CD4-positive, alpha-beta T cell treated with Interleukin-15 for 1 hour (primary cell): Measurements from ENCODE around the gene LIX1.
"Not testable (repeated sequence)": the region's sequence is repeated elsewhere in the genome, so short reads cannot be mapped to it uniquely, and the experiment has no call there.

Experiments used
- DNase-seq: peaks from one replicate; pipeline ENCODE4 v3.0.0-alpha.2; 2020

LIX1 gene

DNA sequence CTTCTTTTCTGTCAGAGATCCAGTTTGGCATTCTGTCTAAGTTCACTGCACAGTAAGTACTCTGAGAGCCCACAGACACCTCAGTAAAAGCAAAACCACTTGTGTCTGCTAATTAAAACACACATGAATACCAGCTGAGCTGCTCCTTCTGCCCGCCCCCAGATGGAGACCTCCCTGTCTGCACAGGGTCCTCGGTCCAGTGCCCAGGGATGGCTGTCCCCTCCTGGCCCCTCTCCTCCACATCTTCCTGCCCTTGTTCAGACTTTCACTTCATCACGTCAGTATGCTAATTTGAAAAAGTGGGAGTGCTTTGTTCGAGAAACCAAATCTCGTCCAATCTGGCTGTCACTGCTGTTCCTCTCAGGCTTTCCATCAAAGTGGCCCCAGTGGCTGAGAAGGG lies 43.5 kb downstream of the LIX1 start:
- DNase-seq: no peak

DNA sequence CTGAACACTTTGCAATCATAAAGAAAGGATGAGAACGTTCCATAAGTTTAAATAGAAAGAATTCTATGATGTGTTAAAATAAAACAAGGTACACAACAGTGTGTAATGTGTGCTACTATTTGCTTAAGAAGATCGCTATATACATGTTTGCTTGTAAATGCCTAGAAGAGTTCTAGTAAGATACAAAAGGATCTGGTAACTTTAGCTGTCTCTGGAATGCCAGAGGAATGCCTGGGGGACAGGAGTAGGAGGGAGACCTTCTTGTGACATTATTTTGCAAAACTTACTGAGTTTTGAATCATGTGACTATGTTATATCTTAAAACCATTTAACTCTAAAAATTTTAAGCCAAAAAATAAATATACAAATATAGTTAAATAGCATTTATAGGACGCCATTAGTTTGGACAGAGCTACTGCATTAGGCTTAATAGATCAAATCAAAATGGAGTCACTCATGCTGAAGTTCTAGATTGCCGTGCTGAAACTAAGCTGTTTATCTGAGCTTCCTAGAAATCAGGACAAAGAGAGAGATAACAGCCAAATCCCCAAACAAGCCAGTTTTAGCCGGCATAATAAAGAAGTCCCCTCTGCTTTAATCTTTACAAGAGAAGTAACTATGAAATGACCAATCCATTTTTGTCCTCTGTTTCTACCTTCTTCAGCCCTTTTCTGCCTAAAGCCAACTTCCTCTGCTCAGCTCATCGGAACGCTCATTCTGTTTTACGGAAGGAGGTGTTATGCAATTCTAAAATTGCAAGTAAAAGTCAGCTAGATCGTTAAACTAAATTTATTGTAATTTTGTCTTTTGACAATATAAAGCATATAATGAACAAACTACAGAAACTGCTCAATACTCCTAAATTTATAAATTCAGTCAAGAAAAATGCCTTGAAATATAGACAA lies 44.8 kb downstream of the LIX1 start:
- no peak for DNase-seq

DNA sequence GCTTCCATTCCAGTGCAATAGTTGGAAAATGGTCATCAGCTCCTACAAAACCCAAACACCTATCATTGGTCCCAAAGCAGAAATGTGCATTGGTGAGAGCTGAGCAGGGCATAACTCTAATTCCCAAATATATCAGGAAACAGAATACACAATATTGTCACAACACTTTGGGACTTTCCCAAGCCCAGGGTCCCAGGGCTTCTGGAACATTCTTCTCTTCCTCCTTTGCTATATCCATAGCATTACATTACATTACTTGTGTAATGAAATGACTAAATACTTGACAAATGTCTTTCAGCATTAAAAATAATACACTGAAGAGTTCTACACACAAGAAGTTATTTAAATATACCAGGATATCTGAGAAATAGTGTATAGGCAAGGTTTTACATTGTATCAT lies 45.6 kb downstream of the LIX1 start:
- DNase-seq: no peak

DNA sequence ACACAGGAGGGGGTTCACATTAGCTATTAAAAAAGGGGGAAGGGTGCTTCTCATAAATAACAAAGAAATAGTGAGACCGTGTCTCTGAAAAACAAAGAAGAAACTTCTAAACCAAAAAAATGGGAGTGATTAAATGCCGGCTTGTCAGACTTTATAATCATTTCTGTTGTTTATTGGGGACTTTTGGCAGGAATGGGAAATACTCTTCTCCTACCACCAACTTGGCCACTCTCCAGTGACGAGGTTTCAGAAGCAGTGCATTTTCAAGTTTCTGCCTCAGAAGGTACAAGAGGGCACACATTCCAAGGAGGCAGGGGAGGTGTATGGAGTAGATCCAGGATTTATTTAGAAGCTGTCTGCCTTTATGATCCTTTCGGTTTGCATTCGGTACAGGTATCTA lies 46.2 kb downstream of the LIX1 start:
- no peak for DNase-seq

DNA sequence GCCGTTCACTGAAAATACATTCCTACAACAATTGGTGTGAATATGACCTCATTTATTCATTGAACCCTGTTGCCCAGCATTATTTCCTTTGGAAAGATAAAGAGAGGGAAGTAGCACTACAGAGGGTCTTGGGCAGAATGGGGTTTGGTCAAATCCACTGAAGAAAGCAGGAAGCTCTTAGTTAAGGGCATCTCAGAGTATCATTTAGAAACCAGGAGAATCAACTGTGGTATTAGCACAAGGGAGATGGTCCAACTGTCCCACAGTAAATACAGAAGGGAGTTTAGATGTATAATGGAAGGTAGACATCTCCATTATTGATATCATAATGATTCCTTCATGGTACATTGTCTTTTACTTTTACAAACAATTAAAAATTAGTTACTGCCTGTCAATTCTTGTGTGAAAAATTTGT lies 47.1 kb downstream of the LIX1 start:
- no peak for DNase-seq

DNA sequence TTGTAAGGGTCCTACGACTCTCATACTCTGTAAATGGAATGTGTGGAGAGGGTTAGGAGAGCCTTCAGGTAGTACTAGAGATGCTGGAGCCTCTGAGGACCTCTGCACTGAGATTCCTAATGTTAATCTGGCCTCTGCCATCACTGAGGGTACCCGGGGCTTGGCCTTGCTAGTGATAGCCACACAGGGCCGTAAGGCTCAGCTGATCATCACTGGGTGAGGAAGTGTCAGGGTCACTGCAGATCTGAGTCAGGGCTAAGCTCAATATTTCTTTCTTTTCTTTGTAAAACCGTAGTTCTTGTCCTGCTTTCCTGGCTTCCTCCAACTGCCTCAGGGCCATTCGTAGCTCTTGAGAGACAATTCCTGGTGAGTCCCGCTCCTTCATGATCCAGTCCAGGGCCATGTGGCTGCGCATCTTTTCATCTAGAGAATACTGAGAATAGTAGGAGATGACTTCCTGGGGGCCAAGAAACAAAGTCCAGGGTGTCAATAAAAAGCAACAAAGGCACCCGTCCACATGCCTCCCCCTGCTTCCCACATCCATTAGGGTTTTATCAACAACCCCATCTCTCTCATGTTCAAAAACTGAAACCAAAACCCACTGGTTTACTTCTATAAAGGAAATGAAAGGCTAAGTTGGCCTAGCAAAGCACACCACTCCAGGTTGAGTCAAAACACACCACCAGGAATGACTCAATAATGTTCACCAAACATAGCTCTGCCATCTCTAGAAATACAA lies 47.7 kb downstream of the LIX1 start:
- no peak for DNase-seq

DNA sequence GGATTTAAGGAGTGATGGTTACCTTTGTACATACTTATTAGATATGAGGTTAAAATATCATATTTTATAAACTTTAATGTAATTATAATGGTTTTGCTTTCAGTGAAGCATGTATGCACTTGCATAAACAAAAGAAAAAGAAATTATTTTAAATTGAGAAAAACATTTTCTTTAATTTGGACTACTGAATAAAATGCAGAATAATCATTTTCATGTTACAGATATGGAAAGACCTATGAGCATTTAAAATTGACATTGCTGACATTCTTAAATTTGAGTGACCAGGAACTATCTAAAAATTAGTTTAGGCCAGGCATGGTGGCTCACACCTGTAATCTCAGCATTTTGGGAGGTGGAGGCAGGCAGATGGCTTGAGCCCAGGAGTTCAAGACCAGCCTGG lies 49.2 kb downstream of the LIX1 start:
- no peak for DNase-seq

DNA sequence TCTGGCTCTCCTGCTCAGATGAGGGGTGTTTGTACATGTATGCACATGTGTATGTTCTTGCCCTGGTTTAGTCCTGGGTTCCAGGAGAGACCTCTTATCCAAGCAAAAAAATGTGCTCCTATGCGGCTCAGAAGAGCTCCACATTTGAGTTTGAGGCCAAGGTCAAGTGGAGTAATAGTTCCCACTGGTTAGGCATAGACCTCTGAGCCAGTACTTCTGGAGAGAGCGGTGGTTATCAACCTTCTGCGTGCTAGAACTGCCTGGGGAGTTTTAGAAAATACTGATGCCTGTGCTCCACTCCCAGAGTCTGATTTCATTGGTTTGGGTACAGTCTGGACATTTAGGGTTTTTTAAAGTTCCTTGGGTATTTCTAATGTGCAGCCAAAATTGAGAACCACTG lies 51.5 kb downstream of the LIX1 start:
- DNase-seq: no peak

DNA sequence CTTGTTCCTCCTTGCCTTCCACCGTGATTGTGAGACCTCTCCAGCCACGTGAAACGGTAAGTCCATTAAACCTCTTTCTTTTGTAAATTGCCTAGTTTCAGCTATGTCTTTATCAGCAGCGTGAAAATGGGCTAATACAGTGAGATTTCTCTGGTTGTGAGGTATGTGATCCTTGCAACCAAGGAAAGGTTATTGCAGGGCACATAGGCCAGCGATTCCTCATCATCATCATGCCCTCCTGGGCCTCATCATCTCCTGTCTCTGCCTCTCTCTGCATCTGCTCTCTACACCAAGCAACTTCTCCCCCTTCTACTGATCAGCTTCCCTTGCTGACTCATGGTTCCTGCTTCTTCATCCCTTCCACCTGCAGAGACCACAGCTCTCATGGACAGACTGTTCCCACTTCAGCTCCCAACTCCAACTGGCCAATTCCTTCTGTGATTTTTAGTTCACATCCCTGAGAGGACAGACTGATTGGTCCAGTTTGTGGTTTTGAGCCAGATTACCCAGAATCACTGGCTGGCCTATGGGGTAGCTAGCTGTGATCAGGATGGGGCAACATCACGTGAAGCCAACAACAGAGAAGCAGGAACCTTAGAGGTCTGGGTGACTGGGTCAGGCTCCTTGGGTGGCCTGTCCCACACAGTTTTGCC lies 53.1 kb downstream of the LIX1 start:
- DNase-seq: no peak

DNA sequence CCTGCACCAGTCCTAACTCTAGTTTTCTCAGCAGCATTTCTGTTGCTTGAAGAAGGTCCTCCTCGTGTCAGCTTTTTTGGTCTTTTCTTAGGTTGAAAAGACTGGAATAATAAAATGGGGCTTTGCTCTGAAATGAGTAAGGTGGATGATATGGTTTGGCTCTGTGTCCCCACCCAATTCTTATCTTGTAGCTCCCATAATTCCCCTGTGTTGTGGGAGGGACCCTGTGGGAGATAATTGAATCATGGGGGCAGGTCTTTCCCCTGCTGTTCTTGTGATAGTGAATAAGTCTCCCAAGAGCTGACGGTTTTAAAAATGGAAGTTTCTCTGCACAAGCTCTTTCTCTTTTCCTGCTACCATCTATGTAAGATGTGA lies 53.6 kb downstream of the LIX1 start:
- DNase-seq: no peak

DNA sequence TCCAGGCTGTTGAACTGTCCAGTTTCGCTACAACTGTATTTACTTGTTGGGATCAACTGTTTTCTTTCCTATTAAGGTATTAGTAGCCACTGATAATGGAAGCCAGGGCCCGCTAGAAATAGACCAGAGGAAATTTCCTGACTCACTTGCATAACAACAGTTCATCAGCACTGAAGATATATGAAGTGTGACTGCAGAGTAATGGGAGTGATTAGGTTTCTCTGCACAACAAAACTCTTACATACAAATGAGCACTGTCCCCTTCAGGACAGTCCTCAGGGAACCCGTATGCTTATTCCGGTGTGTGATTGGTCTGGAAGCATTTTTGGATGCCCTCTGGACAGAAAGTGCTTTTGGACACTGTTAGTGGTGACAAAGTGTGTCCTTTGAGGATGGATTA lies 55.3 kb downstream of the LIX1 start:
- DNase-seq: no peak

DNA sequence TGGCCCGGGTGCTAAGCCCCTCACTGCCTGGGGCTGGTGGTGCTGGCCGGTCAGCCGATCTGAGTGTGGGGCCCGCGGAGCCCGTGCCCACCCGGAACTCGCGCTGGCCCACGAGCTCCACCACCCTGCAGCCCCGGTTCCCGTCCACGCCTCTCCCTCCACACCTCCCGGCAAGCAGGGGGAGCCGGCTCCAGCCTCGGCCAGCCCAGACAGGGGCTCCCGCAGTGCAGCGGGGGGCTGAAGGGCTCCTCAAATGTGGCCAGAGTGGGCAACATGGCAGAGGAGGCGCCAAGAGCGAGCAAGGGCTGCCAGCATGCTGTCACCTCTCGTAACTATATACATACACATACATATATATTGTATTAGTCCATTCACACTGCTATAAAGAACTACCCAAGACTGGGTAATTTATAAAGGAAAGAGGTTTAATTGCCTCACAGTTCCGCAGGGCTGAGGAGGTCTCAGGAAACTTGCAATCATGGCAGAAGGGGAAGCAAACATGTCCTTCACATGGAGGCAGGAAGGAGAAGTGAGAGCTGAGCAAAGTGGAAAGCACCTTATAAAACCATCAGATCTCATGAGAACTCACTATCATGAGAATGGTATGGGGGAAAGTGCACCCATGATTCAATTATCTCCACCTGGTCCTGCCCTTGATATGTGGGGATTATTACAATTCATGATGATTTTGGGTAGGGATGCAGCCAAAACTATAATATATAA lies 56.8 kb downstream of the LIX1 start:
- DNase-seq: peak; percentile 42

DNA sequence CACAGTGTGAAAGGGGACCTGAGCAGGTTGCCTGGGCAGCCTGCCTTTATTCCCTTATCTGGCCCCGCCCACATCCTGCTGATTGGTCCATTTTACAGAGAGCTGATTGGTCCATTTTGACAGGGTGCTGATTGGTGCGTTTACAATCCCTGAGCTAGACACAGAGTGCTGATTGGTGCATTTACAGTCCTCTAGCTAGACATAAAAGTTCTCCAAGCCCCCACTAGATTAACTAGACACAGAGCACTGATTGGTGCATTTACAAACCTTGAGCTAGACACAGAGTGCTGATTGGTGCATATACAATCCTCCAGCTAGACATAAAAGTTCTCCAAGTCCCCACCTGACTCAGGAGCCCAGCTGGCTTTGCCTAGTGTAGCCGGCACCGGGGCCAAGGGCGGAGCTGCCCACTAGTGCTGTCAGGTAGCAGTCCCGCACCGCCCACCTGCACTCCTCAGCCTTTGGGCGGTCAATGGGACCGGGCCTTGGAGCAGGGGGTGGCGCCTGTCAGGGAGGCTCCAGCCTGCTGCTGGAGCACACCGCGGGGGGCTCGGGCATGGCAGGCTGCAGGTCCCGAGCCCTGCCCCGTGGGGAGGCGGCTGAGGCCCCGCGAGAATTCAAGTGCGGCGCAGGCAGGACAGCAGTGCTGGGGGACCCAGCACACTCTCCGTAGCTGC lies 57.5 kb downstream of the LIX1 start:
- DNase-seq: not testable (repeated sequence)

DNA sequence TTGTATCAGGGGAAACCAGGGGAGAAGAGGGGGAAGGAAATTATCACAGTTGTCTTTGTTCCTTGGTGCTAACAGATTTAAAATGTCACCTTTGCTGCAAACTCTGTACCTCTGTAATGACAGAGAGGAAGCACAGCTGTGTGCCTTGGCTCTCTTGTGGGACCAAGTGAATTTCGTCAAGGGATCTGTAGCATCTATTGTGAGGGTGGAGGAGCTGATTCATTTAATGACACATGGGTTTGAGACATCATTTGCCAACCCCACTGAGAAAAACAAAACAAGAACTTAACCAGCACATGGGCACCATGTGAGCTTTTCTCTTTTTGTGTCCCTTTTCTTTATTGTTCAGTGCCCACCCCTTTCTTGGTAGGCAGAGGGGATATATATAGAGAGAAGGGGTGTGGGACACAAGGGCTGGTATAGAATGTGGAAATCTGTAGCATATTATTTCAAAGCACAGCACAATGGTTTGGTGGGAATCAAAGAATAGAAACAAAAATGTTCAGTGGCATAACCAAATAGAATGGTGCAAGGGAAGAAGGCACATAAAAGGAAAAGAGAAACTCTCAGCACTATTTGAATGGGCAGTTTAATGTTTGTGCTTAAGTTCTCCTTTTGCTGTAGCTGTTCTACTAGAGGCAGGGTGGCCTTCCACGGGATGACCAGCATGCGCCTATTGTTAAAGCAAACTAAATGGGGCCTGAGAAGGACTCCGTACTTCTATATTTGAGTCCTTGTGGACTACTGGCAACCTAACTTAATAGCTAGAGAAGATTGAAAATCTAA lies 63.3 kb downstream of the LIX1 start:
- no peak for DNase-seq

DNA sequence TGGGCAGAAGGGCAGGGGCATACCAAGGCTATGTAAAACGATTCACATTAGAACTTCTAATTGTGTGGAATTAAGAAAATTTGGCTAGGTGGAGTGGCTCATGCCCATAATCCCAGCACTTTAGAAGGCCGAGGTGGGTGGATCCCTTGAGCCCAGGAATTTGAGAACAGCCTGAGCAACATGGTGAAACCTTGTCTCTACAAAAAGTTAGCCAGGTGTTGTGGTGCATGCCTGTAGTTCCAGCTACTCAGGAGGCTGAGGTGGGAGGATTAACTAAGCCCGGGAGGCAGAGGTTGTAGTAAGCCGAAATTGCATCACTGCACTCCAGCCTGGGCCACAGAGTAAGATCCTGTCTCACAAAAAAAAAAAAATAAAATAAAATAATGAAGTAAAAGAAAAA lies 65.2 kb downstream of the LIX1 start:
- DNase-seq: no peak

DNA sequence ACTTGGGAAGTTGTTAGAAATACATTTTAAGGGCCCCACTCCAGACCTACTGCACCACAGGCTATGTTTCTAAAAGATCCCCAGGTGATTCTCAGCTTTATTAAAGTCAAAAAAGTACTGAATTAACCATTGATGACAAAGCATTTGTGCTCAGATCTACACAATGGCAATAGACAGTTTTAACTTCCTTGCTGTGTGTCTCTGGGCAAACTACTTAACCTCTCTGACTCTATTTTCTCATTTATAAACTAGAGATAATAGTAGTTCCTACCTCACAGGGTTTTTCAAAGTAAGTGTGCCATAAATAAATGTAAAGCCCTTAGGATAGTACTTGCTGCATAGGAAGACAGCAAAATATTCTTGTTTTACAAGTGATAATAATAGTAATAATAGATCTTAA lies 66.3 kb downstream of the LIX1 start:
- DNase-seq: no peak

DNA sequence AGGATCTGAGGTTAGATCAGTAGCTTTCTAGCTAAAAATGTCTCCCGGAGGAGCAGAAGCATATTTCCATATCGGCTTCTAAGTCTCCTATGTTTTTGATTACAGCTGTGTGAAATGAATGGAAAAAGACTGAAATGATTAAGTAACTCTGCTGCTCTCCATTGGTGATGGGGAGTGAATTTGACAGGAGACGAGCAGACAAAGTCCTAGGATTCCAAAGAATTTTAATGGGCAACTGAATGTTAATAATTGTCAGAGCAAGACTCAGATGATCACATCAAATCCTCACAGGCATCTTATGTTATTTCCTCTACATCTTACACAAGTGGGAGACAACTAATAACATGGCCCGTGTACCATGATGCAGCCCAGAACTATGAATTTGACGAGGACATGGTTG lies 66.8 kb downstream of the LIX1 start:
- DNase-seq: no peak

DNA sequence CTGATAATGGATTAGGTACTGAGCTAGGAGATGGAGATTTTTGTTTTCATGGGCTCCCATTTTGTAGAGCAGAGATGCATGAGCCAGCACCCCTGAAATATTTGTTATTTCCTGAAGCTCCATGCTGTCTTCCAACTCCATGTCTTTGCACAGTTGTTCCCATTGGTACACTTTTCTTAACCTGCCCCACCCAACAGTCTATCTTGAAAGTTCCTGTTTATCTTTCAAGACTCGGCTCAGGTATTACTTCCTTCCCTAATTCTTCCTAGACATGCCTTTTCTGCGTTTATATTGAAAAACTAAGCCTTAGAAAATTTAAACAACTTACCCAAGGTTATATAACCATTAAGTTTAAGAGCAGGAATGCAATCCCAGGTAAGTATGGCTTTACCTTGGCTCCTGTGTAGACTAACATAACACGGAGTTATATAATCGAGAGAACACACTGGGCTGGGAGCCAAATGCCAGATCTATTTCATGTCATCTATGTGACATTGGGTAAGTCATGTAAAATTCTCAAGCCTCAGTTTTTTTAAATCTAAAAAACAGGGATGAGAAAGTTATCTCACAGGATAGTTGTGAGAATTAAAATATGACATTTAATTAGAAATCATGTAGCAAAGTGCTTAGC lies 67.4 kb downstream of the LIX1 start:
- DNase-seq: no peak

DNA sequence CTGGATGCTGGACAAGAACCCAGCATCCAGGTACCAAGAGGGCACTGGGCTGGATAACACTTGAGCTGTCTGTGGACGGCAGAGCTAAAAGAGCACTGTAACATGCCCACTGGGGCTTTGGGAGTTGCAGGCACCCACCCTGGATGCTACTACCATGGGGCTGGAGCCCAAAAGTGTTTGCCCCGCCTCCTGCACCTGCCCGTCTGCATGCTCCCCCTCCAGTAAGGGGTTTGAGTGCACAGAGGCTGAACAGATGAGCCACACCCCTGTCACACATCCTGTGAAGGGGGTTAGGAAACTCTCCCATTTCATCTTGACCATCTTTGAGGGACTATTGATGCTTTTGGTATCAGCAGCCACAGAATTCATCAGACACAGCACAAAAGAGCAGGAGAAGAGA lies 69.0 kb downstream of the LIX1 start:
- no peak for DNase-seq

DNA sequence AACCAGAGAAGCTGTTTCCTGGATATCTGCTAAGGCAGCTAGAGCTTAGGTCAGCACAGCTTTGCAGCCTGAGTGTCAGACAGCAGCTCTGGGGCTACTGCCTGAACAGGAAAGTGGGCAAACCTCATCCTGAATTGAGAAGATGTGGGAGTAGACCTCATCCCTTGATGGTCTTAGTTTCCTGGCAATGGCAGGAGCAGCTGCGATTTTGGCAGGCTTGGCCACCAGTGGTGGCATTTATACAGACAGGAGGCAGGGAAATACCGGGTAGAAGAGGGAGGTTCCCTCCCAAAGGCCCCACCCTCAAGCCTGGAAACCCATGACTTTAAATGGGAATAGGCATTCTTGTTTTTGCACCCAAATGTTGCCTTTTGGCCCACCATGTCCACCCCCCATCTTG lies 69.7 kb downstream of the LIX1 start:
- DNase-seq: no peak

DNA sequence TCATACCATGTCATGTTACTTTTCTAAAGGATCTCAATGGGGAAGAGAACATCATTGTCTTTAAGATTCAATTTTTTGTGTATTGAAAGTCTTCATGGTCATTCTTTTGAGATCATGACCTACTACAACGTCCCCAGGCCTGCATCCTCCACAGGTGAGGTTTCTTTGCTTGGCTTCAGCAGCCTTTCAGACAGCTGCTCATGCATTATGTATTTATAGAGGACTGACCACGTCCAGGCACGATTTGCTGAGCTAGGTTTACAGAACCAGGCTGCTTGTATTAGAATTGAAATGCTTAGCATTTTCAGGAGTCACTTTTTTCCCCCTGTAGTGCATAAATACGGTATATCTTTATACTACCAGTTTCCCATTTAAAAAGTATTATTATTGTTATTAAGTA lies 70.4 kb downstream of the LIX1 start:
- DNase-seq: no peak
